ENCODE measurements around the gene CYB5R2.
"Not testable (repeated sequence)": the region's sequence is repeated elsewhere in the genome, so short reads cannot be mapped to it uniquely, and the experiment has no call there.

The CYB5R2 gene

DNA sequence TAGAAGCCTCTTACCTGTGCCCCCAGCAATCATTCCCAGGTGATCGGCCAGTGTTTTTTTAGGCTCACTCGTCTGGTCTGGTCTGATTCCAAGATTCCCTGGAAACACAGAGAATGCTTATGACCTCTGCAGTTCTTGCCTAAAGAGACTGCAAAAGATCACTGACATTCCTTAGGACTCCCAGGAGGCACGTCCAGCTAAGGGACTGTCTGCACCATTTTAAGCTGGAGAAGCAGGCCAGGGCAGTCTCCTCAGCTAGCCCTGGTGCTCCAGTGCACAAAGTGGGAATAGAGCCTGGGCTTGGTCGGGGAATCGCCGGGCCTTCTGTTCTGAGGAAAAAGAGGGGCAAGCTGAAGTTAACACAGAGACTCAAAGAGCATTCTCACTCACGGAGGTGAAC lies 4.8 kb downstream of the CYB5R2 start:
- H3K9ac ChIP-seq (ENCODE audit: low read depth, low read length) = no peak overlapping the region
- H3K36me3 ChIP-seq (ENCODE audit: insufficient read depth, low read length) = no peaks in the 10 kb centered on the region
- H3K4me3 ChIP-seq (ENCODE audit: low read length) = no peak overlapping the region
- no peaks in the 10 kb centered on the region for H3K9me3 ChIP-seq (replicated peaks; ENCODE audit: low read length)
- peaks cover 12% of the 10 kb centered on the region for H3K27me3 ChIP-seq (ENCODE audit: control insufficient read depth, insufficient read depth, low read length)
- H3K4me2 ChIP-seq (ENCODE audit: low read length) = no peak overlapping the region
- peaks cover 6% of the 10 kb centered on the region for H3K4me1 ChIP-seq (ENCODE audit: control insufficient read depth, insufficient read depth, low read length)

DNA sequence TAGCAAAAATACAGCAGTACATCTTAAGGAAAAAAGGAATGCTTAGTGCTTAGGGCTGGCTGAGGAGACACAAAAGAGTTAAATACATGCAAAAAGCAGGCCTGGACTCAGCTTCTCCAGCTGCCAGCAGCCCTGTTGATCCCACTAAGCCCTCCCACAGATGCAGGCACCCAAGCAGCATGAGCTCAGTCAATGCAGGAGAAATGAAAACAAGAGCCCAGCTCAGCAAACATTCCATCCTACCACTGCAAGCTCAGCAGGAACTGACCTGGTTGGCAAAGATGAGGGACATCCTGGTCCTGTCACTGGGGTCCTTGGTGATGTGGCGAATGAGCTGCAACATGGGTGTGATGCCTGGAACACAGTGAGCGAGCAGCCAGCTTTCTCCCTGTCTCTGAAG lies 5.8 kb downstream of the CYB5R2 start:
- H3K9me3 ChIP-seq (replicated peaks; ENCODE audit: low read length) = no peaks in the 10 kb centered on the region
- H3K36me3 ChIP-seq (ENCODE audit: insufficient read depth, low read length) = no peaks in the 10 kb centered on the region
- H3K9ac ChIP-seq (ENCODE audit: low read depth, low read length) = no peak overlapping the region
- H3K4me1 ChIP-seq (ENCODE audit: control insufficient read depth, insufficient read depth, low read length) = no peaks in the 10 kb centered on the region
- no peak overlapping the region for H3K4me2 ChIP-seq (ENCODE audit: low read length)
- peaks cover 4% of the 10 kb centered on the region for H3K27me3 ChIP-seq (ENCODE audit: control insufficient read depth, insufficient read depth, low read length)
- no peak overlapping the region for H3K4me3 ChIP-seq (ENCODE audit: low read length)

DNA sequence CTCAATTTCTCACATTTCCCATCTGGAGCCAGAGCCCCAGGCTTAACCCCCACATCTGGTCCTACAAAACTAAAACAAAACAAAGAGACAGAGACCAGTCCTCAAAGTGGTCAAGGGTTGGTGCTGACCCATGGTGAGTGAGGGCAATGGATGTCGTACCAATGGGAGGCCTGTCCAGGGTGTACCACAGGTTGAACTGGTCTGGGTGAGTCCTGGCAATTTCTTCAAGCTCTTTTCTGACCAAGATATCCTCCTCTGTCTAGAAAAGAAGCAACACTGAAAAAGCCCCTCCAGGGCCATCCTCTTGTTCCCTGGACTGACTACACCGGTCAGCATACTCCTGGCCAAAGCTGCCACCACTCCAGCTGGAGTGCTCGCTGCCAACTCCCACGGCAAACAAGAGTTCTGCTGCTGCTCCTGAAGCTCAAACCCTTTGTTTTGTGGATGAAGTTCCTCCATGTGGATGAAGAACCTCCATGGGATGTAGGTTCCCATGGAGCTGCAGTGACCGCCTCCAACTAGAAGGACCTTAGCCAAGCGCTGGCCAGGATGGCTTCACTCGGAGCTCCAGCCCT lies 6.9 kb downstream of the CYB5R2 start:
- Histone ChIP-seq H3K4me2 (ENCODE audit: low read length) (no peak overlapping the region), H3K4me1 (ENCODE audit: control insufficient read depth, insufficient read depth, low read length) (no peaks in the 10 kb centered on the region), H3K9ac (ENCODE audit: low read depth, low read length) (no peak overlapping the region), H3K36me3 (ENCODE audit: insufficient read depth, low read length) (no peaks in the 10 kb centered on the region), H3K27me3 (ENCODE audit: control insufficient read depth, insufficient read depth, low read length) (no peaks in the 10 kb centered on the region), H3K9me3 (replicated peaks; ENCODE audit: low read length) (no peaks in the 10 kb centered on the region), H3K4me3 (ENCODE audit: low read length) (no peak overlapping the region)

DNA sequence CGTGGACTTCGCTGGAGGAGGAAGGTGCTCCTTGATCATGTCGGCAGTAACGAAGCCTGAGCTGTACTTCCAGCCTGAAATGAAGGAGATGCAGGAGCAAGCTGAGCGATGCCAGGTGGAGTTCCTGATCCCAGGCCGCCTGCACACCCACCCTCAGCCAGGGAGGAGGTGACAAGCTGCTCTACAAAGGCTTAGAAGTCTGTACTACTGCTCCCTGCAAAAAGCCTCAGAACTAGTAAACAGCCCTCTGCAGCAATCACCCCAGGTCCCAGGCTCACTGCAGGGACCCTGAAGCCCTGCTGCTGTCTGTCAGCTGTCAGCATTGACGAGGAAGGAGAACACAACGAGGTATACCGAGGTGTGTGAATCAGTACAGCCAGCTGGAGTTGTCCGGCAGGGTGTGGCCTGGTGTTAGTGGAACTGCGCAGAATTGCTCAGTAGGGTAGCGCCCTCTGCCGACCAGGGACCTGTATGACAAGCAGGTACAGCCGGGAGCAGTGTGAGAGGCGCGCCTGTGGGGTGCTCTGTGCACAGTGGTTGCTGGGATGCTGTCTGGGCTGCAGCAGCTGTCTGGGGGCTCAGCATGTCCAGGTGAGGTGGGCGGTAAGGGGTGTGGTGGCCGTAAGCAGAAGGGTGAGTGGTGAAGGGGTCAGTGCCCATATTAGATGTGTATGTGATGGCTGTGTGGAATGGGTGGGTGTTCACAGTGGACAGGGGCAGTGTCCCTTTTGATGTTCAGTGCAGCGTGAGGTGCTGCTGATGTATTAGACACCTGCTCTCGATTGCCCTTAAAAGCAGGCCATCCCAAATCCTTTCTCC lies 7.6 kb downstream of the CYB5R2 start:
- Histone ChIP-seq H3K27me3 (ENCODE audit: control insufficient read depth, insufficient read depth, low read length) (no peaks in the 10 kb centered on the region), H3K4me1 (ENCODE audit: control insufficient read depth, insufficient read depth, low read length) (no peaks in the 10 kb centered on the region), H3K4me3 (ENCODE audit: low read length) (no peak overlapping the region), H3K4me2 (ENCODE audit: low read length) (no peak overlapping the region), H3K9ac (ENCODE audit: low read depth, low read length) (no peak overlapping the region), H3K36me3 (ENCODE audit: insufficient read depth, low read length) (no peaks in the 10 kb centered on the region), H3K9me3 (replicated peaks; ENCODE audit: low read length) (no peaks in the 10 kb centered on the region)

DNA sequence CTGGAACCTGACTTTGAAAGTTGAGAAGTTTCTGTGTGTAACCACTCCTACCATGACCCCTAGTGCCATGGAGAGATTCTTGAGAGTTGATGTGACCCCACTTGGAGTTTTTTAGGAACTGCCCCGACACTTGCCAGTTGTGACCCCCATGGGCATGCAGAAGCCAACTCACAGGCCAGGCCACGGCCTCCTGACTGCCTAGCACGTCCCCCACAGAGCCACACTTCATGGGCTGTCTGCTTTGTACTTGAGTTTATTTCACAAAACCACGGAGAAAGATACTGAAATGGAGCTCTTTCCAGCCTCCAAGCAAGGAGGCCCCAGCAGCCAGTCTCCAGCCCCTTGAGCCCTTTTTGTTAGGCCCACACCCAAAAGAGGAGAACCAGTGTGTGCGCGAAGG lies 8.4 kb downstream of the CYB5R2 start:
- no peaks in the 10 kb centered on the region for H3K27me3 ChIP-seq (ENCODE audit: control insufficient read depth, insufficient read depth, low read length)
- no peaks in the 10 kb centered on the region for H3K36me3 ChIP-seq (ENCODE audit: insufficient read depth, low read length)
- no peaks in the 10 kb centered on the region for H3K4me1 ChIP-seq (ENCODE audit: control insufficient read depth, insufficient read depth, low read length)
- H3K4me2 ChIP-seq (ENCODE audit: low read length) = no peak overlapping the region
- no peaks in the 10 kb centered on the region for H3K9me3 ChIP-seq (replicated peaks; ENCODE audit: low read length)
- H3K4me3 ChIP-seq (ENCODE audit: low read length) = no peak overlapping the region
- H3K9ac ChIP-seq (ENCODE audit: low read depth, low read length) = no peak overlapping the region

DNA sequence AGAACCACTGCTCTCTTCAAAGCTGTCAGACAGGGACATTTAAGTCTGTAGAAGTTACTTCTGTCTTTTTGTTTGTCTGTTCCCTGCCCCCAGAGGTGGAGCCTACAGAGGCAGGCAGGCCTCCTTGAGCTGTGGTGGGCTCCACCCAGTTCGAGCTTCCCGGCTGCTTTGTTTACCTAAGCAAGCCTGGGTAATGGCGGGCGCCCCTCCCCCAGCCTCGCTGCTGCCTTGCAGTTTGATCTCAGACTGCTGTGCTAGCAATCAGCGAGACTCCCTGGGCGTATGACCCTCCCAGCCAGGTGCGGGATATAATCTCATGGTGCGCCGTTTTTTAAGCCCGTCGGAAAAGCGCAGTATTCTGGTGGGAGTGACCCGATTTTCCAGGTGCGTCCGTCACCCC lies 9.8 kb downstream of the CYB5R2 start:
- not testable (repeated sequence) for H3K27me3 ChIP-seq (ENCODE audit: control insufficient read depth, insufficient read depth, low read length); H3K9ac ChIP-seq (ENCODE audit: low read depth, low read length); H3K9me3 ChIP-seq (replicated peaks; ENCODE audit: low read length); H3K4me2 ChIP-seq (ENCODE audit: low read length); H3K4me1 ChIP-seq (ENCODE audit: control insufficient read depth, insufficient read depth, low read length); H3K36me3 ChIP-seq (ENCODE audit: insufficient read depth, low read length); H3K4me3 ChIP-seq (ENCODE audit: low read length)

DNA sequence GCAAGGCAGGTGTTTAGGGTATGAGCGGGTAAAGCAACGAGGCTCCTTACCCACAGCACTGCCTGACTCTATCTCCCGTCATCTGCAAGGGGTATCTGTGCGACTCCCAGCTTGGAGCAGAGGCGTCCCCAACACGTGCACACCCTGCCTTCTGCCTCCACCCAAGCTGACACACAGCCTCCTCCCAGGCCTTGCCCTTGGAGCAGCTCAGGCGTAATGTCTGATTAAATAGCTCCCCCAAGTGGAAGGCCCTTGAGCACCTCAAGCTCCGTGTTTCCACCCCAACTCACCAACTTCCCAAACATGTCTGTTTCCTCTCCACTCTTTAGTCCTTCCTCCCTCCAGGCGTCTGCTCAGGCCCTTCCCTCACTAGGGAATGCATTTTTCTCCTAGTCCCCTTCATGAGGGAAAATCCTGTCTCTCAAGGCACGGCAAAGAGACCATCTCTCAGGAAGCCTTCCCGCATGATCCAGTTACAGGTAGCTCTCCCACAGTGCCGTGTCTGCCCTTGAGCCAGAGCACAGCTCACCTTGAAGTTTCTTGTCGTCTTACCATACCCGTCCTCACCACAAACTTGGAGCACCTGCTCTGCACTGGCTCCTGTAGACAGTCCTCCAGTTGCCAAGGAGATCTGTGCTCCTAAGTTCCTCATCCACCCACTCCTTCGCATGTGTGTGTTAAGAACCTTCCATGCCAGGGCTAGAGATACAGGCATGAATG lies 15.8 kb downstream of the CYB5R2 start:
- H3K9me3 ChIP-seq (replicated peaks; ENCODE audit: low read length) = no peaks in the 10 kb centered on the region
- no peaks in the 10 kb centered on the region for H3K36me3 ChIP-seq (ENCODE audit: insufficient read depth, low read length)
- no peaks in the 10 kb centered on the region for H3K4me1 ChIP-seq (ENCODE audit: control insufficient read depth, insufficient read depth, low read length)
- H3K4me2 ChIP-seq (ENCODE audit: low read length) = no peak overlapping the region
- H3K4me3 ChIP-seq (ENCODE audit: low read length) = no peak overlapping the region
- no peak overlapping the region for H3K9ac ChIP-seq (ENCODE audit: low read depth, low read length)
- no peaks in the 10 kb centered on the region for H3K27me3 ChIP-seq (ENCODE audit: control insufficient read depth, insufficient read depth, low read length)

DNA sequence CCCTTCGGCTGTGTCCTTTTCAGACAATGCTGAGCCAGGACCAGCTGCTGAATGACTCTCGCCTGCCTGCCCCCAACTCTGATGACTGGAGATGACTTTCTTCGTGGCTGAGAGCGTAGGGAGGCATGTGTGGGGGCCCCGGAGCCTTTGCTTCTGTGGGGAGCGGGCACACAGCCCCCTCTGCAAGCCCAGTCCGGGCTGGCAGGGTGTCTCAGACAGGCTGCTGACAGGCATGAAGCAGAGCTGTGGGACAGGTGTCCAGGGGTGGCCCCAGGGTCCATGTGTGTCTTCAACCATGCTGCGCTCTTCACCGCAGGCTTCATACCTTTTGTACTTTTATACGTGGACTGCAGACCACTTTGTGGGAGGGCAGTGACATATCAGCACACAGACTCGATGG lies 16.6 kb downstream of the CYB5R2 start:
- no peaks in the 10 kb centered on the region for H3K4me1 ChIP-seq (ENCODE audit: control insufficient read depth, insufficient read depth, low read length)
- no peak overlapping the region for H3K4me2 ChIP-seq (ENCODE audit: low read length)
- no peaks in the 10 kb centered on the region for H3K27me3 ChIP-seq (ENCODE audit: control insufficient read depth, insufficient read depth, low read length)
- H3K9me3 ChIP-seq (replicated peaks; ENCODE audit: low read length) = no peaks in the 10 kb centered on the region
- no peak overlapping the region for H3K9ac ChIP-seq (ENCODE audit: low read depth, low read length)
- H3K4me3 ChIP-seq (ENCODE audit: low read length) = no peak overlapping the region
- H3K36me3 ChIP-seq (ENCODE audit: insufficient read depth, low read length) = no peaks in the 10 kb centered on the region

DNA sequence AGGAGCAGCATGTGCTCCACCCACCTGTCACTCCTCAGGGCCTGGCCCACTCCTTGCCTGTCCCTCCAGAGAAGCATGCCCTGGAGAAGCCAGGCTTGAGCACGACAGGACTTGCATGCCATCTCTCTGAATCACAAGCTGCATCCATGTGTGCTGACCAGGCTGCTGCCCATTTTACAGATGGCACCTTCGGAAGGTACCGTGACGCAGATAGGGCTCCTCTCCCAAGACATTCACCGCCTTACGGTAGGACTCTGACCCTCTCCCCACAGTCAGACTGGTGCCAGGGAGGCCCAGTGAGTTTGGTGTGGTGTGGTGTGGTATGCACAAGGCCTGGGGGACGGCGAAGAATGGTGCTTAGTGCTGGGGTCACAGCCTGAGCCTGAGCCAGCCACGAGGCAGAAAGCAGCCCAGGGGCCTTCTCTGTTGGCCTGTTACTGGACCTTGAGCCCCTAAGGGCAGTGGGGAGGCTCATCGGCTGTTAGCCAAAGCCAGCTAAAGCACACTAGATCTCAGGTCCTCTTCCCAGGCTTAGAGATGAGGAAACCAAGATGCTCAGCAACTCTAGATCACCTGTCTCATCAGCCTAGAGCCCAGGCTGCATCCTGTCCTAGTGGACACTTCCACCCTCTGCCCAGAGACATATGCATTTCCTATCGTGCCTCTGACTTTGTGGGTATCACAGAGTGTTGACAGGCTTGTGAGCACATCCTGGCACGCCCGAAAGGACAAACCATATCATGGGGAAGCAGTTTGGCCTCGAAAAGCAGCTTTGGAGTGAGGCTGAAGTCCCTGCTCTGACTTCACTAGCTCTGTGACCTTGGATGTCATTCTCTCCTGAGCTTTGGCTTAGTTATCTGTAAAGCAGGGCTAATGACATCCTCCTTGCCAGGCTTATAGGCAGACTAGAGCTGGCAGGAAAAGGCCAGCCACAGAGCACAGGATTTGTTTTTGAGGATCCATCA lies 17.8 kb downstream of the CYB5R2 start:
- Histone ChIP-seq H3K4me3 (ENCODE audit: low read length) (no peak overlapping the region), H3K9ac (ENCODE audit: low read depth, low read length) (no peak overlapping the region), H3K4me1 (ENCODE audit: control insufficient read depth, insufficient read depth, low read length) (no peaks in the 10 kb centered on the region), H3K36me3 (ENCODE audit: insufficient read depth, low read length) (no peaks in the 10 kb centered on the region), H3K4me2 (ENCODE audit: low read length) (no peak overlapping the region), H3K27me3 (ENCODE audit: control insufficient read depth, insufficient read depth, low read length) (no peaks in the 10 kb centered on the region), H3K9me3 (replicated peaks; ENCODE audit: low read length) (no peaks in the 10 kb centered on the region)

DNA sequence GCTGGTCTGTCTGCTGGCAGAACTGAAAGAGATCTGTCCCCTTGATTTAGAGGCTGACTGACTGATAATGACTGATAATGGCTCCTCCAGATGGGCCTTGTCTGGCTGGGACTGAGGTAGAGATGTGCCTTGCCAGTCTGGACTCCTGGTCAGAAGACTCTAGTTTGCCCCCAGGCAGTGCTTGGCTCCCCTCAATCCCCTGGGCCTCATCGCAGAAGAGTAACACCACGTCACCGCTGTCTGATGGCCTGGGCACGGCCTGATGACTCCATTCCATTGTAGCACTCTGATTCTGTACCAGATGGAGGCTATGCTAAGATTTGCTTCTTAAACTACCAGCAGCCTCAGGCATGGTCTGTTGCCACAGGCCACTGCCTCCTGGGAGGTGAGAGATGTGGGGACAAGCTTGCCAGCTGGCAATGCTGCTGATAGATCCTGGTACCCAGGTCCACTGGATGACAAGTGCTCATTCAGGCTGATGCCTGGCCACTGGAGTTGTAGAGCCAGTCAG lies 19.1 kb downstream of the CYB5R2 start:
- H3K4me3 ChIP-seq (ENCODE audit: low read length) = no peak overlapping the region
- no peaks in the 10 kb centered on the region for H3K4me1 ChIP-seq (ENCODE audit: control insufficient read depth, insufficient read depth, low read length)
- no peak overlapping the region for H3K9ac ChIP-seq (ENCODE audit: low read depth, low read length)
- no peaks in the 10 kb centered on the region for H3K9me3 ChIP-seq (replicated peaks; ENCODE audit: low read length)
- H3K4me2 ChIP-seq (ENCODE audit: low read length) = no peak overlapping the region
- H3K36me3 ChIP-seq (ENCODE audit: insufficient read depth, low read length) = no peaks in the 10 kb centered on the region
- no peaks in the 10 kb centered on the region for H3K27me3 ChIP-seq (ENCODE audit: control insufficient read depth, insufficient read depth, low read length)

DNA sequence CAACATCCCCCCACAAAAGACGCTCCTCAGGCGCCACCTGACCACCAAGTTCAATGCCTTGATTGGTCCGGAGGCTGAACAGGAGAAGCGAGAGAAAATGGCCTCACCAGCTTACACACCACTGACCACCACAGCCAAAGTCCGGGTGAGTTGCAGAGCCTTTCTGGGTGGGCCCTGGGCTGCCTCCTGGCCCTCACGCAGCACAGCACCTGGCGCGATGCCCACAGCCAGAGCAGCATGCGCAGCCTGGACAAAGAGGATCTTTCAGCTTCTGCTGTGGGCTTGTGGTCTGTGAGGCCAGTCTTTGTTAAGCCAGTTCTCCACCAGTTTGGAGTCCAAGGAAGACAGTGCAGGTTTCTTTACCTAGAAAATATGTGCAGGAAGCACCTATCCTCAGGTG lies 21.6 kb downstream of the CYB5R2 start:
- no peaks in the 10 kb centered on the region for H3K9me3 ChIP-seq (replicated peaks; ENCODE audit: low read length)
- no peaks in the 10 kb centered on the region for H3K4me1 ChIP-seq (ENCODE audit: control insufficient read depth, insufficient read depth, low read length)
- no peaks in the 10 kb centered on the region for H3K36me3 ChIP-seq (ENCODE audit: insufficient read depth, low read length)
- H3K9ac ChIP-seq (ENCODE audit: low read depth, low read length) = no peak overlapping the region
- no peak overlapping the region for H3K4me3 ChIP-seq (ENCODE audit: low read length)
- H3K27me3 ChIP-seq (ENCODE audit: control insufficient read depth, insufficient read depth, low read length) = no peaks in the 10 kb centered on the region
- H3K4me2 ChIP-seq (ENCODE audit: low read length) = no peak overlapping the region
